Spleen (tissue), 11 donors: ENCODE results near the gene DCAF7. TPM values are rescaled to one million over a fixed set of nuclear protein-coding genes. Genes with fewer than 3 reads are reported as not detected.

Source experiments
- DNase-seq: peaks from one replicate; pipeline ENCODE4 v3.0.0-alpha.2; 2020
- H3K27ac ChIP-seq, 8 donors: fragments of 200-600 bp; sonication (generic) in 7 of 8; 1 replicate in 4 of 8; 2 replicates in 4 of 8; pipeline versions ENCODE4 v1.5.0 to v1.8.0; 2016 to 2021; ENCODE audit warnings: inconsistent platforms in 4 of 8, mild to moderate bottlenecking in 4 of 8, moderate library complexity in 1 of 8
- H3K27me3 ChIP-seq, 7 donors: fragments of 200-600 bp; sonication (generic) in 6 of 7; replicated peaks in 1 of 7; 1 replicate in 4 of 7; 2 replicates in 3 of 7; pipeline versions ENCODE4 v1.5.0 to v1.8.0; 2016 to 2021; ENCODE audit warnings: inconsistent platforms in 3 of 7, mild to moderate bottlenecking in 1 of 7
- H3K36me3 ChIP-seq, 6 donors: fragments of 200-600 bp; sonication (generic) in 5 of 6; 1 replicate in 4 of 6; 2 replicates in 2 of 6; pipeline versions ENCODE4 v1.5.0 to v1.8.0; 2016 to 2021; ENCODE audit warnings: inconsistent platforms in 2 of 6
- H3K4me1 ChIP-seq, 6 donors: fragments of 200-600 bp; sonication (generic) in 5 of 6; 1 replicate in 3 of 6; 2 replicates in 3 of 6; pipeline versions ENCODE4 v1.5.0 to v1.8.0; 2016 to 2021; ENCODE audit warnings: inconsistent platforms in 3 of 6
- H3K4me3 ChIP-seq, 8 donors: fragments of 200-600 bp; sonication (generic) in 7 of 8; 1 replicate in 4 of 8; 2 replicates in 4 of 8; pipeline versions ENCODE4 v1.5.0 to v1.8.0; 2016 to 2021; ENCODE audit warnings: inconsistent platforms in 4 of 8, mild to moderate bottlenecking in 4 of 8, moderate library complexity in 2 of 8
- H3K9me3 ChIP-seq, 8 donors: fragments of 200-600 bp; sonication (generic) in 7 of 8; 1 replicate in 4 of 8; 2 replicates in 4 of 8; pipeline versions ENCODE4 v1.5.0 to v1.8.0; 2016 to 2021; ENCODE audit warnings: inconsistent platforms in 4 of 8
- CTCF ChIP-seq, 11 experiments: fragments of 200-600 bp in 7 of 11; fragments of 450-650 bp in 4 of 11; sonication (generic) in 4 of 11; IDR thresholded peaks in 8 of 11; conservative IDR thresholded peaks in 3 of 11; 1 replicate in 7 of 11; 2 replicates in 4 of 11; pipeline versions ENCODE4 v1.4.0 to v1.8.0; 2016 to 2021; ENCODE audit warnings: antibody characterized with exemption in 11 of 11, inconsistent platforms in 4 of 11, mild to moderate bottlenecking in 1 of 11
- POLR2A ChIP-seq, 3 donors: fragments of 450-650 bp; IDR thresholded peaks; one replicate each; pipeline ENCODE4 v1.5.1; 2017; ENCODE audit warnings: antibody characterized with exemption in 3 of 3, mild to moderate bottlenecking in 1 of 3
- POLR2AphosphoS5 ChIP-seq, 3 donors: sonication (generic); formaldehyde crosslinking; IDR thresholded peaks; one replicate each; pipeline ENCODE4 v1.5.1; 2017; ENCODE audit warnings: antibody characterized with exemption in 3 of 3
- WGBS, 5 donors: extraction: QIAGEN DNeasy Blood & Tissue Kit in 3 of 5; methylation state at CpG; one replicate each; pipeline versions ENCODE4 v1.1.5 to v1.1.7; 2013 to 2018; 5-methylcytosine and 5-hydroxymethylcytosine counted together
- intact Hi-C: fragments of 100-400 bp; cut with DNase I; formaldehyde crosslinking; loops from one replicate; pipeline ENCODE4 v1.15.0; 2023; ENCODE audit warnings: low total_unique reads
- polyA plus RNA-seq, 3 donors: library from polyadenylated mRNA; stranded (reverse); fragments of 200-250 nt; gene quantifications; one replicate each; pipeline ENCODE4 v1.2.1, GENCODE V29; 2013
- total RNA-seq, 7 donors: library from RNA; depleted of rRNA in 3 of 7; stranded (reverse); fragments of >200 nt in 3 of 7; fragmentation: NEBNext Ultra II Directional in 4 of 7; extraction: Animal tissue kit (Norgen Biotek cat#: 25700) in 4 of 7; gene quantifications; one replicate each; pipeline versions ENCODE4 v1.1.0 to v1.2.1, GENCODE V29; 2016 to 2021
- donor health status: healthy with polysubstance abuse.
- donor health status: DM: no; HTN: no; CAD: no; lungs with moderate emphysema.
- donor health status: DM: no; HTN: no; CAD: no.
- donor health status: Bipolar disorder and iron deficiency.
- donor health status: healthy.
- donor health status: DM: no; HTN: no; CAD: no.
- donor health status: DM: yes; HTN: yes; CAD: no.

The DCAF7 gene
- total and polyA plus RNA-seq, 10 donors = 15.9 to 87.5 (median 54.7) TPM

GRCh38 chr17:63529711-63530556 is 20.3 kb upstream of the DCAF7 start:
- H3K9me3 ChIP-seq = no peaks in the 10 kb centered on the region
- no peak for TF ChIP-seq POLR2AphosphoS5 (IDR thresholded peaks at IDR 0.05)
- TF ChIP-seq CTCF (IDR thresholded peaks at IDR 0.05 in 8 of 11, conservative IDR thresholded peaks at IDR 0.05 in 3 of 11) = no peak
- TF ChIP-seq POLR2A (IDR thresholded peaks at IDR 0.05) = no peak
- H3K4me3 ChIP-seq = no peak overlapping the region
- H3K27me3 ChIP-seq = peaks cover 0 to 23% (median 0%) of the 10 kb centered on the region in 7 donors
- no peaks in the 10 kb centered on the region for H3K36me3 ChIP-seq
- no peak overlapping the region for H3K27ac ChIP-seq
- intact Hi-C loops = no loop called here
- DNase-seq = no peak
- 86 to 91% (median 90%) methylated on average over 22 to 26 of the region's 26 CpGs for WGBS, 5 donors
- H3K4me1 ChIP-seq = no peaks in the 10 kb centered on the region

- DNase-seq = no peak
- Histone ChIP-seq H3K36me3 (no peaks in the 10 kb centered on the region), H3K27me3 (peaks cover 0 to 23% (median 0%) of the 10 kb centered on the region in 7 donors), H3K4me1 (no peaks in the 10 kb centered on the region), H3K27ac (no peak overlapping the region), H3K4me3 (no peak overlapping the region), H3K9me3 (no peaks in the 10 kb centered on the region)
- intact Hi-C loops = no loop called here
- 66 to 96% (median 90%) methylated on average over 2 to 3 of the region's 3 CpGs for WGBS, 5 donors
- no peak for TF ChIP-seq POLR2A (IDR thresholded peaks at IDR 0.05)
- TF ChIP-seq CTCF (IDR thresholded peaks at IDR 0.05 in 8 of 11, conservative IDR thresholded peaks at IDR 0.05 in 3 of 11) = no peak
- no peak for TF ChIP-seq POLR2AphosphoS5 (IDR thresholded peaks at IDR 0.05)
Measured at GRCh38 chr17:63530557-63531021, 19.7 kb upstream of the DCAF7 start.

- Histone ChIP-seq H3K4me3 (no peak overlapping the region), H3K36me3 (no peaks in the 10 kb centered on the region), H3K27me3 (peaks cover 0 to 25% (median 0%) of the 10 kb centered on the region in 7 donors), H3K27ac (no peak overlapping the region), H3K9me3 (no peaks in the 10 kb centered on the region), H3K4me1 (no peaks in the 10 kb centered on the region)
- no peak for DNase-seq
- intact Hi-C loops = no loop called here
- no peak for TF ChIP-seq POLR2AphosphoS5 (IDR thresholded peaks at IDR 0.05)
- no peak for TF ChIP-seq CTCF (IDR thresholded peaks at IDR 0.05 in 8 of 11, conservative IDR thresholded peaks at IDR 0.05 in 3 of 11)
- no peak for TF ChIP-seq POLR2A (IDR thresholded peaks at IDR 0.05)
- 82 to 91% (median 86%) methylated on average over 9 to 10 of the region's 10 CpGs for WGBS, 5 donors
Measured at GRCh38 chr17:63531022-63531965, 19.0 kb upstream of the DCAF7 start.
